HL-60 (cell line): Measurements from ENCODE around the gene WNT16.

ENCODE experiments used
- TF ChIP-seq, protein P1 (sequence below): IDR thresholded peaks from one replicate; pipeline ENCODE4 v1.5.1; 2011; ENCODE audit warnings: low read length, control low read depth, inconsistent platforms; ENCODE audit not compliant: insufficient read depth
- TF ChIP-seq, protein P2 (sequence below): IDR thresholded peaks from 2 replicates; pipeline ENCODE4 v1.6.1; 2012; ENCODE audit warnings: low read depth; ENCODE audit not compliant: insufficient replicate concordance

DNA sequence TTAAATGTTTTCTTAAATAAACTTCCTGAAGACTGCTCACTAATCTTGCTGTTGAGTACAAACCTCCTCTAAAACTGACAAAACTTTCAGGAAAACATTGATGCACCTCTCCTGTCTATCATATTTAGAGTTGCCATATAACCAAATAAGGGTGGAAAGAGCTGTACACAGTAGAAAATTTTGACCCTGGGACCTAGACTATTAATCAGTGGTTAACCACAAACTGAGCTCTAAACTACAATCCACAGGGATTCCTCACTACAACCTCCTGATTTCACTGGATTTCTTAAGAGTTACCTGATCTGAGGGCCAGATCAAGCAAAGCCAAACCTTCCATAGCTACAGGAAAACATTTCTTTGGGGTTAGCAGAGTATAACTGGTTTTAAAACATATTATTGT is 39.9 kb upstream of the WNT16 start:
- TF ChIP-seq, protein P1, sequence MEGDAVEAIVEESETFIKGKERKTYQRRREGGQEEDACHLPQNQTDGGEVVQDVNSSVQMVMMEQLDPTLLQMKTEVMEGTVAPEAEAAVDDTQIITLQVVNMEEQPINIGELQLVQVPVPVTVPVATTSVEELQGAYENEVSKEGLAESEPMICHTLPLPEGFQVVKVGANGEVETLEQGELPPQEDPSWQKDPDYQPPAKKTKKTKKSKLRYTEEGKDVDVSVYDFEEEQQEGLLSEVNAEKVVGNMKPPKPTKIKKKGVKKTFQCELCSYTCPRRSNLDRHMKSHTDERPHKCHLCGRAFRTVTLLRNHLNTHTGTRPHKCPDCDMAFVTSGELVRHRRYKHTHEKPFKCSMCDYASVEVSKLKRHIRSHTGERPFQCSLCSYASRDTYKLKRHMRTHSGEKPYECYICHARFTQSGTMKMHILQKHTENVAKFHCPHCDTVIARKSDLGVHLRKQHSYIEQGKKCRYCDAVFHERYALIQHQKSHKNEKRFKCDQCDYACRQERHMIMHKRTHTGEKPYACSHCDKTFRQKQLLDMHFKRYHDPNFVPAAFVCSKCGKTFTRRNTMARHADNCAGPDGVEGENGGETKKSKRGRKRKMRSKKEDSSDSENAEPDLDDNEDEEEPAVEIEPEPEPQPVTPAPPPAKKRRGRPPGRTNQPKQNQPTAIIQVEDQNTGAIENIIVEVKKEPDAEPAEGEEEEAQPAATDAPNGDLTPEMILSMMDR: no peak
- TF ChIP-seq, protein P2, sequence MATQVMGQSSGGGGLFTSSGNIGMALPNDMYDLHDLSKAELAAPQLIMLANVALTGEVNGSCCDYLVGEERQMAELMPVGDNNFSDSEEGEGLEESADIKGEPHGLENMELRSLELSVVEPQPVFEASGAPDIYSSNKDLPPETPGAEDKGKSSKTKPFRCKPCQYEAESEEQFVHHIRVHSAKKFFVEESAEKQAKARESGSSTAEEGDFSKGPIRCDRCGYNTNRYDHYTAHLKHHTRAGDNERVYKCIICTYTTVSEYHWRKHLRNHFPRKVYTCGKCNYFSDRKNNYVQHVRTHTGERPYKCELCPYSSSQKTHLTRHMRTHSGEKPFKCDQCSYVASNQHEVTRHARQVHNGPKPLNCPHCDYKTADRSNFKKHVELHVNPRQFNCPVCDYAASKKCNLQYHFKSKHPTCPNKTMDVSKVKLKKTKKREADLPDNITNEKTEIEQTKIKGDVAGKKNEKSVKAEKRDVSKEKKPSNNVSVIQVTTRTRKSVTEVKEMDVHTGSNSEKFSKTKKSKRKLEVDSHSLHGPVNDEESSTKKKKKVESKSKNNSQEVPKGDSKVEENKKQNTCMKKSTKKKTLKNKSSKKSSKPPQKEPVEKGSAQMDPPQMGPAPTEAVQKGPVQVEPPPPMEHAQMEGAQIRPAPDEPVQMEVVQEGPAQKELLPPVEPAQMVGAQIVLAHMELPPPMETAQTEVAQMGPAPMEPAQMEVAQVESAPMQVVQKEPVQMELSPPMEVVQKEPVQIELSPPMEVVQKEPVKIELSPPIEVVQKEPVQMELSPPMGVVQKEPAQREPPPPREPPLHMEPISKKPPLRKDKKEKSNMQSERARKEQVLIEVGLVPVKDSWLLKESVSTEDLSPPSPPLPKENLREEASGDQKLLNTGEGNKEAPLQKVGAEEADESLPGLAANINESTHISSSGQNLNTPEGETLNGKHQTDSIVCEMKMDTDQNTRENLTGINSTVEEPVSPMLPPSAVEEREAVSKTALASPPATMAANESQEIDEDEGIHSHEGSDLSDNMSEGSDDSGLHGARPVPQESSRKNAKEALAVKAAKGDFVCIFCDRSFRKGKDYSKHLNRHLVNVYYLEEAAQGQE: no peak
